Lung (tissue), 12 donors: Measurements from ENCODE around the gene LMBR1. TPM values are rescaled to one million over a fixed set of nuclear protein-coding genes. Genes with fewer than 3 reads are reported as not detected.

ENCODE experiments used
- ATAC-seq: fragments of 200-7000 bp; cut with Tn5 transposase; one replicate; pipeline ENCODE4 v1.9.1; 2020; ENCODE audit warnings: moderate number of reproducible peaks; ENCODE audit not compliant: insufficient read depth, low FRiP score
- DNase-seq, 3 donors: peaks; one replicate each; pipeline ENCODE4 v3.0.0-alpha.2; 2013 to 2017
- H3K27ac ChIP-seq, 2 donors: one replicate each; pipeline ENCODE4 v1.5.1; 2013; ENCODE audit warnings: mild to moderate bottlenecking in 2 of 2, moderate library complexity in 2 of 2, control low read depth in 1 of 2, inconsistent platforms in 1 of 2, low read depth in 1 of 2, low read length in 1 of 2
- H3K27me3 ChIP-seq, 3 donors: one replicate each; pipeline ENCODE4 v1.5.1; 2013; ENCODE audit warnings: low read length in 2 of 3; ENCODE audit not compliant: control insufficient read depth in 3 of 3, insufficient read depth in 3 of 3
- H3K36me3 ChIP-seq, 4 donors: one replicate each; pipeline ENCODE4 v1.5.1; 2013; ENCODE audit warnings: low read length in 4 of 4, mild to moderate bottlenecking in 1 of 4, moderate library complexity in 1 of 4; ENCODE audit not compliant: control insufficient read depth in 4 of 4, insufficient read depth in 4 of 4
- H3K4me1 ChIP-seq, 5 donors: one replicate each; pipeline ENCODE4 v1.5.1; 2013; ENCODE audit warnings: low read length in 5 of 5, mild to moderate bottlenecking in 2 of 5, moderate library complexity in 1 of 5; ENCODE audit not compliant: control insufficient read depth in 5 of 5, insufficient read depth in 5 of 5
- H3K4me3 ChIP-seq: one replicate; pipeline ENCODE4 v1.5.1; 2013; ENCODE audit warnings: mild to moderate bottlenecking, control low read depth, moderate library complexity
- H3K9ac ChIP-seq, 2 donors: one replicate each; pipeline ENCODE4 v1.5.1; 2013; ENCODE audit warnings: low read length in 2 of 2, control low read depth in 1 of 2; ENCODE audit not compliant: insufficient read depth in 1 of 2
- H3K9me3 ChIP-seq, 4 donors: one replicate each; pipeline ENCODE4 v1.5.1; 2013; ENCODE audit warnings: low read length in 3 of 4, mild to moderate bottlenecking in 1 of 4, moderate library complexity in 1 of 4; ENCODE audit not compliant: control insufficient read depth in 4 of 4, insufficient read depth in 3 of 4
- WGBS, 2 donors: extraction: QIAGEN DNeasy Blood & Tissue Kit; methylation state at CpG; one replicate each; pipeline ENCODE4 v1.1.7; 2013; 5-methylcytosine and 5-hydroxymethylcytosine counted together
- polyA plus RNA-seq, 2 donors: library from polyadenylated mRNA; stranded (reverse); fragments of 200-250 nt; gene quantifications; one replicate each; pipeline ENCODE4 v1.2.1, GENCODE V29; 2013
- total RNA-seq, 2 donors: library from RNA; depleted of rRNA in 1 of 2; stranded (reverse); fragments of >200 nt in 1 of 2; gene quantifications; one replicate each; pipeline ENCODE4 v1.2.1, GENCODE V29; 2014 to 2021
- TF ChIP-seq, protein P1 (sequence below): IDR thresholded peaks from 2 replicates; pipeline ENCODE4 v1.5.1; 2012; ENCODE audit warnings: mild to moderate bottlenecking; ENCODE audit errors: control extremely low read depth, extremely low read depth
- donor health status: control.
- donor health status: control.
- donor health status: Bipolar disorder and iron deficiency.
- donor health status: healthy.
- donor health status: DM: yes; HTN: yes; CAD: no.

The LMBR1 gene
- total and polyA plus RNA-seq, 4 donors = 9.7 to 119 (median 45.0) TPM

DNA sequence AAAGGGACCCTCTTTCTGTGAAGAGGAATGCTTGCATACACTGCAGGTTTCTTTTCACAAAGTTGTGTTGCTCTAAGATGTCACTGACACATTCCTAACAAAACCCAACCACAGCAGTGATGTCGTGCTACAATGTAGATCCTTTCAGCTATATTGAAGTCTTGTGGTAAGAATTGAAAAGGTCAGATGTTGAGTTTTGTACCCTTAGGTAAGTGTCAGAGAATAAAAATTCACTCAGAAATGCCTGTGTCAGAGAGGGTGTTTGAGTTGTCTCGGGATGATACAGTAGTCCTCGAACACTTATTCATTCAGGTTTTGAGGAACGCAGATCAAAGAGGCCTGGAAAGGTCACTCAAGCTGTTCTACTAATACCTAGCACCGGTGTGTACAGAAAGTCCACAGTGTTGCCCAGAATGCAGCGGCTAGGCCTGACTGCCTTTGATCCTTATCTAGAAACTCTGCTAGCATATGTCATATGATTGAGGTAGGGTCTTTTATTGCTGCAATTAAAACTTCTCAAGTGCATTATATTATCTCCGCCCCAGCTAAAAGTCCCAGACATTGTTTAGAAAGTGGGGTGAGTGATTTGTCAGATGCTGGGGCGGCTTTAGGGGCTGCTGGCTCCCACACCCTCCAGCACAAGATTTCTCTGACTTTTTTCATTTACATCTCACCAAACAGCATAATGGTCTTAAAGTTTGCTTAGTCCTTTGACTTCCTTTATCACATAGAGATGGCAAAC, 226.4 kb downstream of the LMBR1 start:
- peaks cover 0 to 4% (median 0%) of the 10 kb centered on the region in 4 donors for H3K36me3 ChIP-seq
- ATAC-seq (no peak), DNase-seq (peak in 2 of 3 donors; percentile 14 to 35)
- no peaks in the 10 kb centered on the region for H3K9me3 ChIP-seq
- H3K27ac ChIP-seq = no peak overlapping the region
- TF ChIP-seq, protein P1, sequence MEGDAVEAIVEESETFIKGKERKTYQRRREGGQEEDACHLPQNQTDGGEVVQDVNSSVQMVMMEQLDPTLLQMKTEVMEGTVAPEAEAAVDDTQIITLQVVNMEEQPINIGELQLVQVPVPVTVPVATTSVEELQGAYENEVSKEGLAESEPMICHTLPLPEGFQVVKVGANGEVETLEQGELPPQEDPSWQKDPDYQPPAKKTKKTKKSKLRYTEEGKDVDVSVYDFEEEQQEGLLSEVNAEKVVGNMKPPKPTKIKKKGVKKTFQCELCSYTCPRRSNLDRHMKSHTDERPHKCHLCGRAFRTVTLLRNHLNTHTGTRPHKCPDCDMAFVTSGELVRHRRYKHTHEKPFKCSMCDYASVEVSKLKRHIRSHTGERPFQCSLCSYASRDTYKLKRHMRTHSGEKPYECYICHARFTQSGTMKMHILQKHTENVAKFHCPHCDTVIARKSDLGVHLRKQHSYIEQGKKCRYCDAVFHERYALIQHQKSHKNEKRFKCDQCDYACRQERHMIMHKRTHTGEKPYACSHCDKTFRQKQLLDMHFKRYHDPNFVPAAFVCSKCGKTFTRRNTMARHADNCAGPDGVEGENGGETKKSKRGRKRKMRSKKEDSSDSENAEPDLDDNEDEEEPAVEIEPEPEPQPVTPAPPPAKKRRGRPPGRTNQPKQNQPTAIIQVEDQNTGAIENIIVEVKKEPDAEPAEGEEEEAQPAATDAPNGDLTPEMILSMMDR = no peak
- H3K4me1 ChIP-seq = peaks cover 0 to 11% (median 0%) of the 10 kb centered on the region in 5 donors
- 63 to 79% methylated on average over 8 of the region's 8 CpGs for WGBS, 2 donors
- H3K27me3 ChIP-seq = no peaks in the 10 kb centered on the region
- H3K4me3 ChIP-seq = no peak overlapping the region
- H3K9ac ChIP-seq = no peak overlapping the region

DNA sequence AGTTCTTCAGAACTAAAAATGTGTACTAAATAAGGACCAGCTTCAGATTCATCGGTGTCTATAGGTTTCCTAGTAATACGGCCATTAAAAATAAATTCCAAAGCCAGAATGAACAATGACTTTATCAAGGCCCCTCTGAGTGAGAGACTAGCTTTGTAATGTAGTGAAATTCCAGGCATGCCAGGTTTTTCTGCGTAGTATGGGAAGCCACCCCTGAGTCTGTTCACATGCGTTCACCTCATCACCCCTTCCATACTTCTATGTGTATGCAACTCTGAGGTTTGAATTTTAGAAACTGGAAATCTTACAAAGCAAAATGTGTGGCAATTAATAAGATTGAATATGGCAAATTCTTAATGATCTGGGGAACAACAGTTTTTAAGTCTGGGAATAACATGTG, 227.9 kb downstream of the LMBR1 start:
- Histone ChIP-seq H3K36me3 (peaks cover 0 to 2% (median 0%) of the 10 kb centered on the region in 4 donors), H3K27ac (no peak overlapping the region)
- TF ChIP-seq, protein P1 = no peak

DNA sequence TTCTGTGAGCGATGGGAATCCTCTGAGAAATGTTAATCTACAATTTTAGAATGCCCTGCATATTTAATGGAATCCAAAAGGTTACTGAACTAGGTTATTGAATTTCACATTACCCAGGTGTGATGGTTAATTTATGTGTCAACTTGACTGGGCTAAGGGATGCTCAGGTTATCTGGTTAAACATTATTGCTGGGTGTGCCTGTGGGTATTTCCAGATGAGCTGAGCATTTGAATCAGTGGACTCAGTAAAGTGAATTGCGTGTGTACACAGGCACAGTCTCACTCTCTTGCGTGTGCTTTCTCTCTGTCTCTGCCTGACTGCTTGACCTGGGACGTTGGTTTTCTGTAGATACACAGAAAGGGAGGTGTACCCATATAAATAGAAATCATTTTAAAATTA, 230.7 kb downstream of the LMBR1 start:
- Histone ChIP-seq H3K4me1 (peaks cover 0 to 10% (median 0%) of the 10 kb centered on the region in 5 donors), H3K4me3 (no peak overlapping the region), H3K27me3 (peaks cover 0 to 2% (median 0%) of the 10 kb centered on the region in 3 donors), H3K27ac (no peak overlapping the region), H3K9me3 (no peaks in the 10 kb centered on the region), H3K36me3 (no peaks in the 10 kb centered on the region), H3K9ac (no peak overlapping the region)
- TF ChIP-seq, protein P1 = no peak
- ATAC-seq (no peak), DNase-seq (no peak)
- WGBS, 2 donors = 86 to 89% methylated on average over 4 of the region's 4 CpGs

More for the DNA sequence above, 227.9 kb downstream of the LMBR1 start:
- peaks cover 0 to 11% (median 0%) of the 10 kb centered on the region in 5 donors for H3K4me1 ChIP-seq
- ATAC-seq (no peak), DNase-seq (no peak)
- no peaks in the 10 kb centered on the region for H3K27me3 ChIP-seq
- no peak overlapping the region for H3K9ac ChIP-seq
- WGBS, 2 donors = 89 to 94% methylated on average over 4 of the region's 4 CpGs
- H3K9me3 ChIP-seq = no peaks in the 10 kb centered on the region
- H3K4me3 ChIP-seq = no peak overlapping the region
